GM18909 (cell line): ENCODE results near the gene COPS2.
"Not testable (repeated sequence)": the region's sequence is repeated elsewhere in the genome, so short reads cannot be mapped to it uniquely, and the experiment has no call there.

Experiments used
- ATAC-seq: cut with Tn5 transposase; IDR thresholded peaks from one replicate; pipeline ENCODE4 v1.9.1; 2021; ENCODE audit warnings: mild to moderate bottlenecking; ENCODE audit not compliant: unreplicated experiment, poor library complexity

COPS2 gene

DNA sequence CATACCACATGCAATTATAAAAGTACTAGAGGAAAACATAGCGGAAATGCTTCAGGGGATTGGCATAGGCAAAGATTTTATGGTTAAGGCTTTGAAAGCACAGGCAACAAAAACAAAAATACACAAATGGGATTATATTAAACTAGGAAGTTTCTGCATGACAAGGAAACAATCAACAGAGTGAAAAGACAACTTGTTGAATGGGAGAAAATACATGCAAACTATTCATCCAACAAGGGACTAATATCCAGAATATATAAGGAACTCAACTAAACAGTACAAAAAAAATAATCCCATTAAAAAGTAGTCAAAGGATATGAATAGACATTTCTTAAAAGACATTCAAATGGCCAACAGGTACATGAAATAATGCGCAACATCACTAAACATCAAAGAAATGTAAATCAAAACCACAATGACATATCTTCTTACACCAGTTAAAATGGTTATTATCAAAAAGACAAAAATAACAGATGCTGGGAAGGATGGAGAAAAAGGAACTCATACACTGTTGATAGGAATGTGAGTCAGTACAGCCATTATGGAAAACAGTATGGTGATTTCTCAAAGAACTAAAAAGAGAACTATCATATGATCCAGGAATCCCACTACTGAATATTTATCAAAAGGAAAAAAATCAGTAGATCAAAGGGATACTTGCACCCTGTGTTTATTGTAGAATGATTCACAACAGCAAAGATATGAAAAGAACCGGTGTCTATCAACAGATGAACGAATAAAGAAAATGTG is 39.1 kb downstream of the COPS2 start:
- ATAC-seq: no peak

DNA sequence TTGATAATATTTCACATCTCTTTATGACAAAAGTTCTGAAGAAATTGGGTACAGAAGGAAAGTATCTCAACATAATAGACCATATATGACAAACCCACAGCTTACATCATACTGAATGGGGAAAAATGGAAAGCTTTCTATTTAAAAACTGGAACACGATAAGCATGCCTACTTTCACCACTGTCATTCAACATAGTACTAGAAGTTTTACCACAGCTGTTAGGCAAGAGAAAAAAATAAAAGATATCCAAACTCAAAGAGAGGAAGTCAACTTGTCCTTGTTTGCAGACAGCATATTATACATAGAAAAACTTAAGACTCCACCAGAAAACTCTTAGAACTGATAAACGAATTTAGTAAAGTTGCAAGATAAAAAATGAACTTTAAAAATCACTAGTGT is 40.3 kb downstream of the COPS2 start:
- ATAC-seq: no peak

DNA sequence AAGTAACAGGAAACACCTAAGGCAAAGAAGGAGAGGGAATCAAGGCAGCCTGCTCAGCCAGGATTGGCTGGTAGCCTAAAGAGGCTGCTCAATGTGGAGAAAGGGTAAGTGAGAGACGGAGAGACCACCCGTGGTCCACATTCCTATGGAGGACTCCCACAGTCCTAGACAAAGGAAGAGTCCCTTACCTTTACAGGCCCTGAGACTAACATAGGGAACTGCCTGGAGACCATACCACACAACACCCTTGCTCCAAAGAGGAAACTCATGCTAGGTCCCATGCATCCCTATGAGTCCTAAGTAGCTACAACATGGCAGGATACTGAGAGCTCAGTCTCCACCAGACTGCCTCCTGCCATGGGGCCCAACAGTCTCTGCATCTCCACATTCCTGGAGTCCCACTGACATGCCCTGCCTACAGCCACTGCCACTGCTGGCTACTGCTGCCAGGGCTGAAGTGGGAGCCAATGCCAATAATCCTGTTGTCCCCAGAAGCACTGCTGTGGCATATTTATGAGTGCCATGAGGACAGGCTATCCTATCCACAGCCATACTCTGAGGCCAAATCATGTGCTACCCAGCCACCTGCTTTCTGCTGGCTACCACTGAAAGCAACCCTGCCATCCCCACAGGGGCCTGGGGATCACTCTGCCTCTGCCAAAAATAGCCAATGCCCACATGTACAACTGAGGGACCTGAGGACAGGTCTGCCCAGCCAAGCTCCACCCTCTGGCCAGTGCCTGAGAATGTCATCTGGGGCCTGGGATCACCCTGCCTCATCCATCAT is 45.0 kb downstream of the COPS2 start:
- no peak for ATAC-seq

DNA sequence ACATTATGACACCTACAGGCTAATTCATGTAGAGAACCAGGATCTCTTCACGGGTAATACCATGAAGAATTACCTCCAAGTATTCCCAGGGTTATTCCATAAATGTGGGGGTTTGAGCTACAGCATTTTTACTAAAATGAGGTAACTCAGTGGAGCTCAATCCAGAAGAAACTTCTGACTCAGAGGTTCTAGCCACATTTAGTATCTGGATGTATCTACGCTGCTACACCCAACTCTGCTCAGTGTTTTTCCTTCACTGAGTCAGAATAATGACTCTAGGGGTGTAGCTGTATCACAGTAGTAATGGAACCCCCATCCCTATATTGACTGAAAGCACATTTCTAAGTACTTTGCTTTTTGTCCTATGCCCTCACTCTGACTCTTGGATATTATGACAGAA is 52.4 kb downstream of the COPS2 start:
- no peak for ATAC-seq

DNA sequence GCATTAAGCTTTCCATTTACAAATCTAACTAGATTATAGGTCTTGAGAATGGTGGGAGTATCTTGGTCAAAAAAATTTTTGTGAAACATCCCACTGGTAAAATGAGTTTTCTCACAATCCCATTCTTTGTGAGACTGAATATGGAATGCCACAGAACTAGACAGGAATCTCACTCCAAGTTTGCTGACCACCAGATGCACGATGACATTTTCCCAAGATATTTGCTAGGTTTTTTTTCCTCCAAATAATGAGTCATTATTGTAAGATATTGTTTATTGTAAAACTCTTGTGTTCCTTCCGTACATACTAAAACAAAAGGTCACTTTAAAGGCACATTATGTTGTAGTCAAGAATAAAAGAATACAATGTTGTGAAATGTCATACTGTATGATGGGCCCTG is 53.9 kb downstream of the COPS2 start:
- no peak for ATAC-seq

DNA sequence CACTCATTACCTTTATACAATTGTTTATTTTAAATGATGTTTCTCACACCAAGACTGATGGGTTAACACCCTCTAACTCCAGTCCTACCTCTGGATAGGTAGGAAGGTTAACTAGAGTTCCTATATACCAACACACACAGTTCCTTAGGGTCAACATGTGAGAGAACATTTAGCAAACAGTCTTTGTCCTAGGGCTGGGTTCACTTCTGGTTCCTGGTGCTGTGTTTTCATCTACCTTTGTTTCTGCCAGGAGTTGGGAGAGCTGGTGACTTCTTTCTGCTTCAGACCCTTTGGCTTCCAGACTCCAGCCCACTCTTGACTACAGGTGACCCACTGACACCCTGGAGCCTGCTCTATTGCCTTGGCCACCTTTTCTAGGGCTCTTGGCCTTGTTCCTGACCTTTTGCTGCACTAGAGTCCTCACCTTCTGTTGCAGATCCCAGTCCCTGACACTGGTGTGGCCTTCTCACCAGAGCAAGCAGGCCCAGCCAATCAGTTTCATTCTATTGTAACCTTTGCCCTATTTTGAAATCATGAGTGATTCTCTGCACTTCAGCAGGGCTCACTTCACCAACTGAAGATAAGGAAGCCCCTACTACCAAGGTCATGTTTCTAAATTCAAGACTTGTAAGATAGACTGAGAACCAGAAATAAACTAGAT is 59.2 kb downstream of the COPS2 start:
- no peak for ATAC-seq

DNA sequence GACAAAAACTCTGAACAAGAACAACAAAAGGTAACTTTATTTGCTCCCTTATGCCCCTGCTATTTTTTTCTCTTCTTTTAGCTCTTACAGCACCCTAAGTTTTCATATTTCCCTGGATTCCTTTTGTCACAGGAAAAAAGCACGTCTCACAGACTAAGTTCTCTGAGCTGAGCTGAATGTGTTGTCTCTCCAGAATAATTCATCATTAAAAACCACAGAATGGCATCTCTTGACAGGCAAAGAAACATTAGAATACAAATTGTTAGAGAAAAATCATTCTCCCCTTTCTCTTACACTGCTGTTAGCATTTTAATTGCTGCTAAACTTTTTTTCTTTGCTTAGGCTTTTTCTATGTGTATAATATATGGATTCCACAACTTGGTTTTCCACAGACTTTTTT is 60.5 kb downstream of the COPS2 start:
- ATAC-seq: no peak

DNA sequence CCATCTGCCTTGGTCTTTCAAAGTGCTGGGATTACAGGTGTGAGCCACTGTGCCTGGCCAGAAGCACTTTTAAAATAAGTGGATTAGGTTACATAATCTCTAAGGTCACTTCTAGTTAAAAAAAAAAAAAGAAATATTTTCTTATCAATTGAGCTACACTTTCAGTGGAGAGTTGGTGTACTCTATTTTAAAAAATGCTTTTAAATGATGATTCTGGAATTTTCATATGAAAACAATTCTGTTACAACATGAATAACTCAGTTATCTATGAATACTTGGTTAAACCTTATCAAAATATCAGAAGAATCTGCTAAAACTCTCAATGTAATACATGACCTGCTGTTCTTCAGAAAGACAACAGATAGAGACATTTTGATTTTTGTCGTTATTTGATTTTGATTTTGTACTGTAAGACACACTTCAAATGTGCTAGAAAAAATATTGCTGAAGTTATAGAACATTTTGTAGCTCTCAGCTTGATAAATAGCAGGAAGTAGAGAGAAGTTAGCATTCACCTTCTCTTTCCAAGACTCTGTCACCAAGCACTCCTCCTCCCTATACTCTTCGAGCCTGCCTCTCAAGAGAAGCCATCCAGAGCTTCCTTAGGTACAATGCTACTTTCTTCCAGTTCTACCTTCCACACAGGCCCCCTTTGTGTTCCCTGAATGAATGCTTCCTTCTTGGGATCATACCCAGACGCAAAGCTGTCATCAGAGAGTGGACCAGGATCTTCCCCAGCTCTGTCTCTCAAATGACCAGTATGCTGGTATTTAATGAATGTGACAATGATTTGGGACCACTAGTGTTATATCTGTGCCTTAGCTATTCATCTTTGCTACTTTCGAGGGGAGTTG is 61.9 kb downstream of the COPS2 start:
- no peak for ATAC-seq

DNA sequence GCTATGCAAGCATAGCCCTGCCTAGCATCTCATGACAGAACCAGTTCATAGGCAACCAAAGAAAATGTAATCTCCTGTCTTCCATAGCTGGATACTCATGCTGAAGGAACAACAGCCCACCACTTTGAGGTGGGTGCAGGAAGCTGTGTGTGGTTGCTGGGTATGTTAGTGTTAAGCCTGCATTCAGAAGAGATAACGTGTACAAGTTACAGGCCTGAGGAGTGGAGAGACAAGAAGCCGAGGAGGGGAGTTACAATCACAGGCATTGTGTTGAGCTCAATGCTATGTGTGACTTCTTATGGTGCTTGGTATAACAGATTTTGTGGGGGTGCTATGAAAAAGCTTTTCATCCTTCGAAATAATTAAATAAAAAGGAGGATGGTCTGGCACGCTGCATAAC is 66.4 kb downstream of the COPS2 start:
- no peak for ATAC-seq

DNA sequence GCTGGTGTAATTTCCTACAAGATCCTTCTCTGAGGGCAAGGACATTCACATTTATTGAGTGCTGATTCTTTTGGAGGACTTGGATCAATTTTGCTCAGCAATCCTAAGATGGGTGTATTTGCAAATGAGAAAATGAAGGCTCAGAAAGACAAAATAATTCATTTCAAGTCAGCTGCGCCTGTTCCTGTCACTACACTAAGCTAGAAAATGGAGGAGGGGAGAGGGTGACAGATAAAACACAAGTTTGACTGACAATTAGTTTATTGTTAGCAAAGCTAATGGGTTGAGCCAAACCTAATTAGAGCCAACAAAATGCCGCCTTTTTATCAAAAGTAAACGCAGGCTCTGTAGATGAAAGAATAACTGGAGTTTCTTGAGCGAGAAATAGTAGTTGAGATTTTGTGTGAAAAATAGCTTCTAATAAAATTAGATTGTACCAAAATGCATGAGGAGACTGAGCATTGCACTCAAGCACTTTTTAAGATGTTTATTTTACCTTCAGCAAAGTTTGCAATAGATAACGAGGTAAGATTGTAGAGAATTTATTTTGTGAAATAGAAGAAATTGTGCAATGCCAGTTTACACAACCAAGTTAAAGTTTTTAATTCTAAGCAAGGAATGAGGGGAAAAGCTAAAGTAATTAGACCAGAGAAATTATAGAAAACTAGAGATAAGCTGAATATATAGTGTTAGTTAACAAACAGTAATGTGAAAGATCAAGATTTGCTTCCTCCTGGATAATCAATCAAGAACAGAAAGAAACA is 69.5 kb downstream of the COPS2 start:
- ATAC-seq: no peak

DNA sequence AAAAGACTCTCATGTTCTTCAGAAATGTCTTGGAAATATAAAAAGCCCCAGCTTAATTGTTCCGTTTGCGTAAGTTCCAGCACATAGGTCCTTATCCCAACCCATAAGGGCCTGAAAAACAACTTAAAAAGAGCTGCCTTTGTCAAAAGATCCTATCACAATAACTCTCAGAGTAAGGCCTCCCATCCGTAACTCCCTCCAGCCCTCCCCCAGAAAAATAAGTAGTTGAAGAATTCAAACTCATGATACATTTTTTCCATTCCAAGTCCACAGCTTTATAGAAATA is 71.2 kb downstream of the COPS2 start:
- ATAC-seq: no peak

DNA sequence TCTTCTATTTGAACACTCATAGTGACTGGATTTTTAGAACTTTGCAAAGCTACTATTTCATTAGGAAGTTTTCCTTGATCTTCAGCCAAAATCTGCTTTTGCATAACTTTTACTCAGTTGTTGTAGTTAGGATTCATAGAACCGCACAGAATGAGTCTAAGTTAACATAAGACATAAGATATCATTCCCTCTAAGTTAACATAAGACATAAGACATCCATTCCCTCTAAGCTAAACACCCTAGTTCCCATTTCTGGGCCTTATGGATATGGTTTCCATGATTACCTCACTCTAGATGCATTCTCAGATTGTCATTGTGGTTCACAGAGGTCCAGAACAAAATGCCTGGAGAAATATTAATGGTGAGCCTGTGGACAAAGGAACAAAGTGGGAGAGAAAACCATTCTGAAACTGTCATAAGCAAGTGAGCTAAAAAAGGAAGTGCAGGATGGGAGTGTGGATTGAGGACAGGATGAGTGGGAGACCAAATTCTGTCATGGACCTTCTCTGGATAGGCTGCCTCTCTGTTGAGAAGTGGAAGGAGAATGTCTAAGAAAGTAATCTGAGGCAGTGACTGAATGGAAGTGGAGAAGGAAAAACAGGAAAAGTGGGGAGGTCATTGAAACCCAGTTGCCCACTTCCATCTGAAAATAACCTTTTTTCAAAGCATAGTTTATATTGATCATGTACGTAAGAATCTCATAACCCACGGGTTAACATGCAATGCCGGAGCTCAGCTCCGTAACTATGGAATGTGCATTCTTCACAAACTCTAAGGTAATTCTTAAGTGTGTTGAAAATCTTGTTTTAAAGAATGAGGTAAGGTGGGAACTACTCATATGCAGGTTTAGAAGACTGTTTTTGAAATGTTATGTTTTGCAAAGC is 71.8 kb downstream of the COPS2 start:
- no peak for ATAC-seq

DNA sequence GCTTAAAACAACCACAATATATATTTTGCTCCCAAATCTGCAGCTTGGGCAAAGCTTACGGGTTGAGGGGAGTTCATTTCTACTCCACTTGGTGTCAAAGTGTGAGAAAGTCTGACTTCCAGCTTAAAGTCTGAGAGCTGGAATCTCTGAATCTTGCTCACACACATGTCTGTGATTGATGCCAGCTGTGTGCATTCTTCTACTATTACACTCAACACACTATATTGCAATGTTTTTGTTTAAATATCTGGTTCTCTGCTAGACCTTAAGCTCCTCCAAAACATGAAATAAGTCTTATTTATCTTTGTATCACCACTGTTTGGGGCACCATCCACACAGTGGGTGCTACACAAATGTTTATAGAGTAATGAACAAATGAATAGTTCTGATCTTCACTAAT is 72.4 kb downstream of the COPS2 start:
- ATAC-seq: no peak

DNA sequence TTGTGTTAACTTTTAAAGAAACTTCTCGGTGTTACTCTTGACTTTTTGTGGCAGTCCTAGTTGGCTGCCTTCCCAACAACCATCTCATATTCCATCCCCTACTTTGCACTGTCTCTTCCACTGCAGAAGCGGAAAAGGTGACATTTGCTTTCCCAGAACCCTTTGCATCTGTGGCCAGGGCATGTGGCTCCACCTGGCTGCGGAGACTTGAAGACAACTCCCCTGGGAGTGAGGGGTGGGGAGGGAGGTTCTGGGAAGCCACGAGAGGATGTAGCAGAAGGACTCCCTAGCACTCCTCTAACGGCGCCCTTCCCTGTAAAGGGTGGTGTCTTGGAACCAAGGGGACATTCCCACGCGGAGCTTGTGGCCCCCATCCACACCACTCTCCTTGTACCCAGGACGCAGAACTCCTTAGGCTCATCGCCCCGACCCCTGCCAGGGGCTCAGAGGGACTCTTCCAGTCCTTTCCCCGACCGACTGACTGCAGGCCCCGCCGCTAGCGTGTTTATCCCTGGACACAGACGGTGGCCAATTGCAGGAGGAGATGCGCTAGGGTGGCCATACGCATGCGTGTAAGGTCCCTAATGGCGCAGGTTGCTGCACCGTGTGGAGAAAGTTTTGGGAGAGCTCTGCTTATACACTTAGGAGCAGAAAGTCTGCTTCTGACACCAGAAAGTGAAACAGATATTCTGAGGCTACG is 75.9 kb downstream of the COPS2 start:
- ATAC-seq: no peak

DNA sequence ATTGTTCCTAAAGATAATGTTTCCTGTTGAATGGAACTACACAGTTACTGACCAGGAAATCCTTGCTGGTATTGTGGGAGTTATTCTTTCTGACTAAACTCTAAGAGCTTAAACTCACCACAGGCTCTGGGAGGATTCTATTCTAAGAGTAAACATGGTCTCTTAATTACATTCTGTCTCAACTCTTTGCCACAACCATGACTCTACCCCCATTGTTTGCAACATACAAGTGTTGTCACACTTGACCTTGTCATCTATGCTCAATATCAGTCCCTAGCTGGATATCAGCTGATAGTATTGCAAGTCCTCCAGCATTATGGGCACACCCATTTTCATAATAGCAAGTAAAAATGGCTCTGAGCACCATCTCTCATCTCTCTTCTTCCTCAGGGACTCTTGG is 79.5 kb downstream of the COPS2 start:
- ATAC-seq: no peak

DNA sequence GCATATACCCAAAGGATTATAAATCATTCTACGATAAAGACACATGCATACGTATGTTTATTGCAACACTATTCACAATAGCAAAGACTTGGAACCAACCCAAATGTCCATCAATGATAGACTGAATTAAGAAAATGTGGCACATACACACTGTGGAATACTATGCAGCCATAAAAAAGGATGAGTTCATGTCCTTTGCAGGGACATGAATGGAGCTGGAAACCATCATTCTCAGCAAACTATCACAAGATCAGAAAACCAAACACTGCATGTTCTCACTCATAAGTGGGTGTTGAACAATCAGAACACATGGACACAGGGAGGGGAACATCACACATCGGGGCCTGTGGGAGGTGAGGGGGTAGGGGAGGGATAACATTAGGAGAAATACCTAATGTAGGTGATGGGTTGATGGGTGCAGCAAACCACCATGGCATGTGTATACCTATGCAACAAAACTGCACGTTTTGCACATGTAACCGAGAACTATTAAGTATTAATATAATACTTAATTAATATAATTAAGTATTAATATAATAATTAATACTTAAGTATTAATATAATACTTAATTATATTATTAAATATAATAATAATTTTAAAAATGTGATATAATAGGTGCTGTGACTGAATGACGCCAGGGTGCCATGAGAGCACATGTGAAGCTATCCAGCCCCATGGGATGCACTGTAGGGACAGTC is 80.7 kb downstream of the COPS2 start:
- not testable (repeated sequence) for ATAC-seq
